SK-N-SH (cell line): ENCODE data around the gene FAM89B. TPM values are rescaled to one million over a fixed set of nuclear protein-coding genes. Genes with fewer than 3 reads are reported as not detected.
A peak's percentile ranks its signal among the peaks of the same experiment; 100 is the strongest.

Experiments used
- ELF1 ChIP-seq: IDR thresholded peaks from 2 replicates; pipeline ENCODE4 v1.4.0; 2012
- FOSL2 ChIP-seq: IDR thresholded peaks from 2 replicates; pipeline ENCODE4 v1.4.0; 2012; ENCODE audit warnings: low read depth, mild to moderate bottlenecking, moderate library complexity, borderline replicate concordance
- FOXJ3 ChIP-seq: sonication (generic); formaldehyde crosslinking; IDR thresholded peaks from 2 replicates; pipeline ENCODE4 v1.5.1; 2020; ENCODE audit warnings: mild to moderate bottlenecking, missing genetic modification reagents
- NRF1 ChIP-seq: IDR thresholded peaks from 2 replicates; pipeline ENCODE4 v1.6.1; 2012; ENCODE audit warnings: low read depth, mild to moderate bottlenecking, low read length
- POLR2AphosphoS5 ChIP-seq: IDR thresholded peaks from 2 replicates; pipeline ENCODE4 v1.6.1; 2012; ENCODE audit warnings: low read depth, low read length
- RAD21 ChIP-seq: IDR thresholded peaks from 2 replicates; pipeline ENCODE4 v1.6.1; 2012; ENCODE audit warnings: mild to moderate bottlenecking, low read length
- TAF1 ChIP-seq: IDR thresholded peaks from 2 replicates; pipeline ENCODE4 v1.6.1; 2012; ENCODE audit warnings: low read depth, mild to moderate bottlenecking, low read length, moderate library complexity, borderline replicate concordance
- USF1 ChIP-seq: IDR thresholded peaks from 2 replicates; pipeline ENCODE4 v1.4.0; 2012; ENCODE audit warnings: low read depth, borderline replicate concordance
- polyA plus RNA-seq, 3 experiments: library from polyadenylated mRNA; depleted of rRNA; stranded (reverse); fragments of >200 nt; gene quantifications; 2 replicates each; pipeline ENCODE4 v1.2.3, GENCODE V29; 2012
- TF ChIP-seq, protein P1 (sequence below): IDR thresholded peaks from 2 replicates; pipeline ENCODE4 v1.4.0; 2012; ENCODE audit warnings: low read depth, borderline replicate concordance
- TF ChIP-seq, protein P2 (sequence below): IDR thresholded peaks from 2 replicates; pipeline ENCODE4 v1.6.1; 2012; ENCODE audit warnings: mild to moderate bottlenecking, low read depth, low read length, moderate library complexity

Gene FAM89B
- polyA plus RNA-seq, 1 of the 3 experiments (the other 2 are of a cell fraction), result 65.3 TPM

DNA sequence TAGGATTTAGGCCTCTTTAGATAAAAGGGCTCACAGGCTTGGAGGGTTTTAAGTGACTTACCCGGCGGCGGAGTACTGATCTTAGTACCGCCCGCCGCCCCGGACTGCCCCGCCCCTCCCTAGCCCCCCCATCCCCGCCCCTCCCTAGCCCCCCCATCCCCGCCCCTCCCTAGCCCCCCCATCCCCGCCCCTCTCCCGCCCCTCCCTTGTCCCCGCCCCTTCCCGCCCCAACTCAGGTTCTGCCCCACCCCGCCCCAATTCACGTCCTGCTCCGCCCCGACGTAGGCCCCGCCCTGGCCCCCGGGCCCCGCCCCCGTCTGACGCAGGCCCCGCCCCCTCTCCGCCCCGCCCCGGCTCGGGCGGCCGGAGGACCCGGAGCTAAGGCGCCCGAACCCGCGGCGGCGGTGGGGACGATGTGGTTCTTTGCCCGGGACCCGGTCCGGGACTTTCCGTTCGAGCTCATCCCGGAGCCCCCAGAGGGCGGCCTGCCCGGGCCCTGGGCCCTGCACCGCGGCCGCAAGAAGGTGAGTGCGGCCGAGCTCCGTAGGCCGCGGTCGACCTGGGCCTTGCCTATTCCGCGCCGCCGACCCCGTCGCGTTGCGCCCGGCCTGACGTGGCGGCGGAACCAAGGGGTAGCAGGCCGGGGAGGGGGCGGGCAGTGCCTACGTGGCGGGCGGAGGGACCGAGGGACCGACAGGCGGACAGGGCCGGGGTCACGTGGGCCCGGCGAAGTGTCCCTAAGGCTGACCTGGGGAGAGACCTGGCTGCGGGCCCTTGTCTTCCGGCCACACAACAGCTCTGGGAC lies 47.4 kb upstream of the FAM89B start, which contains the start of gene SCYL1 (continued):
- TF ChIP-seq, protein P1, sequence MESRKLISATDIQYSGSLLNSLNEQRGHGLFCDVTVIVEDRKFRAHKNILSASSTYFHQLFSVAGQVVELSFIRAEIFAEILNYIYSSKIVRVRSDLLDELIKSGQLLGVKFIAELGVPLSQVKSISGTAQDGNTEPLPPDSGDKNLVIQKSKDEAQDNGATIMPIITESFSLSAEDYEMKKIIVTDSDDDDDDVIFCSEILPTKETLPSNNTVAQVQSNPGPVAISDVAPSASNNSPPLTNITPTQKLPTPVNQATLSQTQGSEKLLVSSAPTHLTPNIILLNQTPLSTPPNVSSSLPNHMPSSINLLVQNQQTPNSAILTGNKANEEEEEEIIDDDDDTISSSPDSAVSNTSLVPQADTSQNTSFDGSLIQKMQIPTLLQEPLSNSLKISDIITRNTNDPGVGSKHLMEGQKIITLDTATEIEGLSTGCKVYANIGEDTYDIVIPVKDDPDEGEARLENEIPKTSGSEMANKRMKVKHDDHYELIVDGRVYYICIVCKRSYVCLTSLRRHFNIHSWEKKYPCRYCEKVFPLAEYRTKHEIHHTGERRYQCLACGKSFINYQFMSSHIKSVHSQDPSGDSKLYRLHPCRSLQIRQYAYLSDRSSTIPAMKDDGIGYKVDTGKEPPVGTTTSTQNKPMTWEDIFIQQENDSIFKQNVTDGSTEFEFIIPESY, result no peak
- TF ChIP-seq NRF1 (no peak), FOXJ3 (CRISPR knock-in tag) (no peak), ELF1 (no peak), TAF1 (0 out of 2 replicates have a peak, but pooled peaks have one; percentile 29), POLR2AphosphoS5 (peak; percentile 35; the same call in 1 of the 2 replicates), RAD21 (no peak), FOSL2 (no peak), USF1 (peak; percentile 89)
- TF ChIP-seq, protein P2, sequence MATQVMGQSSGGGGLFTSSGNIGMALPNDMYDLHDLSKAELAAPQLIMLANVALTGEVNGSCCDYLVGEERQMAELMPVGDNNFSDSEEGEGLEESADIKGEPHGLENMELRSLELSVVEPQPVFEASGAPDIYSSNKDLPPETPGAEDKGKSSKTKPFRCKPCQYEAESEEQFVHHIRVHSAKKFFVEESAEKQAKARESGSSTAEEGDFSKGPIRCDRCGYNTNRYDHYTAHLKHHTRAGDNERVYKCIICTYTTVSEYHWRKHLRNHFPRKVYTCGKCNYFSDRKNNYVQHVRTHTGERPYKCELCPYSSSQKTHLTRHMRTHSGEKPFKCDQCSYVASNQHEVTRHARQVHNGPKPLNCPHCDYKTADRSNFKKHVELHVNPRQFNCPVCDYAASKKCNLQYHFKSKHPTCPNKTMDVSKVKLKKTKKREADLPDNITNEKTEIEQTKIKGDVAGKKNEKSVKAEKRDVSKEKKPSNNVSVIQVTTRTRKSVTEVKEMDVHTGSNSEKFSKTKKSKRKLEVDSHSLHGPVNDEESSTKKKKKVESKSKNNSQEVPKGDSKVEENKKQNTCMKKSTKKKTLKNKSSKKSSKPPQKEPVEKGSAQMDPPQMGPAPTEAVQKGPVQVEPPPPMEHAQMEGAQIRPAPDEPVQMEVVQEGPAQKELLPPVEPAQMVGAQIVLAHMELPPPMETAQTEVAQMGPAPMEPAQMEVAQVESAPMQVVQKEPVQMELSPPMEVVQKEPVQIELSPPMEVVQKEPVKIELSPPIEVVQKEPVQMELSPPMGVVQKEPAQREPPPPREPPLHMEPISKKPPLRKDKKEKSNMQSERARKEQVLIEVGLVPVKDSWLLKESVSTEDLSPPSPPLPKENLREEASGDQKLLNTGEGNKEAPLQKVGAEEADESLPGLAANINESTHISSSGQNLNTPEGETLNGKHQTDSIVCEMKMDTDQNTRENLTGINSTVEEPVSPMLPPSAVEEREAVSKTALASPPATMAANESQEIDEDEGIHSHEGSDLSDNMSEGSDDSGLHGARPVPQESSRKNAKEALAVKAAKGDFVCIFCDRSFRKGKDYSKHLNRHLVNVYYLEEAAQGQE, result no peak
